AG09319 (cell line): Measurements from ENCODE around the gene FAM98B.

ENCODE experiments used
- DNase-seq: peaks from one replicate; pipeline ENCODE4 v3.0.0-alpha.2; 2010; ENCODE audit warnings: low read depth; ENCODE audit errors: extremely low read depth
- CTCF ChIP-seq: IDR thresholded peaks from 2 replicates; pipeline ENCODE4 v1.5.1; 2011; ENCODE audit warnings: low read depth, mild to moderate bottlenecking, inconsistent platforms, low read length, moderate library complexity

Gene FAM98B

DNA sequence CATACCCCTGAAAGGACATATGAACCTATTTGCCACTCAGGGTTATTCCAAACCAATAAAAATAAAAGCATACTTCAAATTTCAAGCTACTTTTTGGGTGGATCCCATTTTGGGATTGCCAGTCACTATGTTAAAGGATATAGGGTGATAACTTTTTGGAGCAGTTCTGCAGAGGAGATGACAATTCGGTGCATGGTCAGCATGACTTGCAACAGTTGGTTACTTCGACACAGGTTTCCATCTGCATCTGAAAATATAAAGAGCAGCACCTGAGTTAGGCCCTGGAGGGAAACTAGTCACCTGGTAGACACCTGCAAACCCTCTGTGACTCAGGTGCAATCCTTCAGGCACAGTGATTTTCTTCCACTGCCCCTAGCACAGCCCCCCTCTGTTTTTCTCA lies 72.2 kb downstream of the FAM98B start:
- TF ChIP-seq CTCF: no peak
- no peak for DNase-seq

DNA sequence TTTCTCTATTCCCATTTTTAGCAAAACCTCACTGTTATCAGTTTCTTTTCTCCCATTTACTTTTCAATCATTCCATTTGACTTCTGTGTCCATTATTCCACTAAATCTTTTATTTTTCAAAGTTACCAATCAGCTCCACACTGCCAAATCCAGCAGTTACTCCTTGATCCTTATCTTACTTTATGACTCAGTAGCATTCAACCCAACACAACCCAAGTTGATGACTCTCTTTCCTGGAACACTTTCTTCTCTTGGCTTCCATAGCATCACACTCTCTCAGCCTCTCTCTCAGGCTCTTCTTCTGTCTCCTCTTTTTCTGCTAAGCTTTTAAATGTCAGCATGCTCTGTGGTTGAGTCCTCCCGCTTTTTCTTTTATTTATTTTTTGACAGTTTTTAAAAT lies 74.4 kb downstream of the FAM98B start:
- no peak for TF ChIP-seq CTCF
- DNase-seq: no peak

GRCh38 chr15:38530113-38530512 lies 76.2 kb downstream of the FAM98B start:
- TF ChIP-seq CTCF: no peak
- DNase-seq: no peak

DNA sequence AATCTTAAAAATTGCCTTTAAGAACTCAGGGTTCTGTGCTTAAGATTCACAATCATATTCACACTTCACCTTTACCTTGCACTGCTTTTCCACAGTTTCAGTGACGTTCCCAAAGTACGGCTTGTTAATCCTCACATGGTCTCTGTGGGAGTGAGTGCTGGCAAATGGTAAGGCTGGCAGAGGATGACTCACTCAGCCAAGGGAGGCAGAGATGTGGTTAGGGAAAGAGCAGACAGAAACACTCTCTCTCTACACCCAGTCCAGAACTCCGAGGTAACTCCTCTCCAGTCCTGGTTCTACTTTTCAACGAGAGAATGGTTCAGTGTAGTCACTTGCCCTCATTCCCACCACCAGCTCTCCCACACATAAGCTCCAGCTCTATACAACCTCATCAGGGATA lies 77.6 kb downstream of the FAM98B start:
- no peak for DNase-seq
- TF ChIP-seq CTCF: no peak

DNA sequence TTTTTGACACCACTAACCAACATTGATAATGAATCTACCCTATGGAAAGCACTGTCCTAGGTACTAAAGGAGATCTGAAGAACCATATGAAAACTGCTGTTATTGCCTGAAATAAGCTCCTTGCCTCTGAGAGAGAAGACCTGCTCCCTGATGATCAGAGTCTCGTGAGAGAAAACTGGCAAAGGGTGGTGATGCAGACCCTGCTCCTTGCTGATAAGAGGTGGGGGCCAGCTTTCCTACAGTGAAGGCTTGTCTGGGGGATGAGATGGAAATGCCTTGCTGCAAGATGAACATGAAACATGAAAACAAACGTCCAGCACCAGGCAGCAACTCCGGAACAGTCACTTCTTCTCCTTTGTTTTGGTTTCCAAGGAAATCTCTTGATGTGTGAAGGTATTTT lies 78.8 kb downstream of the FAM98B start:
- TF ChIP-seq CTCF: no peak
- no peak for DNase-seq

- TF ChIP-seq CTCF: no peak
- no peak for DNase-seq
Observed at GRCh38 chr15:38533416-38533915, 79.5 kb downstream of the FAM98B start.

GRCh38 chr15:38533926-38534325 lies 80.0 kb downstream of the FAM98B start:
- no peak for DNase-seq
- no peak for TF ChIP-seq CTCF
